Uterus (tissue), 2 donors: ENCODE measurements around the gene NAGLU.

ENCODE experiments used
- POLR2A ChIP-seq, 2 donors: fragments of 450-650 bp; IDR thresholded peaks; one replicate each; pipeline ENCODE4 v1.6.1; 2016; ENCODE audit warnings: antibody characterized with exemption in 2 of 2, mild to moderate bottlenecking in 1 of 2, moderate library complexity in 1 of 2
- TF ChIP-seq, protein P1 (sequence below), 4 experiments: fragments of 200-600 bp in 2 of 4; fragments of 450-650 bp in 2 of 4; sonication (generic) in 2 of 4; IDR thresholded peaks; one replicate each; pipeline ENCODE4 v1.5.1; 2016 to 2019; ENCODE audit warnings: antibody characterized with exemption in 4 of 4, mild to moderate bottlenecking in 2 of 4, moderate library complexity in 1 of 4

DNA sequence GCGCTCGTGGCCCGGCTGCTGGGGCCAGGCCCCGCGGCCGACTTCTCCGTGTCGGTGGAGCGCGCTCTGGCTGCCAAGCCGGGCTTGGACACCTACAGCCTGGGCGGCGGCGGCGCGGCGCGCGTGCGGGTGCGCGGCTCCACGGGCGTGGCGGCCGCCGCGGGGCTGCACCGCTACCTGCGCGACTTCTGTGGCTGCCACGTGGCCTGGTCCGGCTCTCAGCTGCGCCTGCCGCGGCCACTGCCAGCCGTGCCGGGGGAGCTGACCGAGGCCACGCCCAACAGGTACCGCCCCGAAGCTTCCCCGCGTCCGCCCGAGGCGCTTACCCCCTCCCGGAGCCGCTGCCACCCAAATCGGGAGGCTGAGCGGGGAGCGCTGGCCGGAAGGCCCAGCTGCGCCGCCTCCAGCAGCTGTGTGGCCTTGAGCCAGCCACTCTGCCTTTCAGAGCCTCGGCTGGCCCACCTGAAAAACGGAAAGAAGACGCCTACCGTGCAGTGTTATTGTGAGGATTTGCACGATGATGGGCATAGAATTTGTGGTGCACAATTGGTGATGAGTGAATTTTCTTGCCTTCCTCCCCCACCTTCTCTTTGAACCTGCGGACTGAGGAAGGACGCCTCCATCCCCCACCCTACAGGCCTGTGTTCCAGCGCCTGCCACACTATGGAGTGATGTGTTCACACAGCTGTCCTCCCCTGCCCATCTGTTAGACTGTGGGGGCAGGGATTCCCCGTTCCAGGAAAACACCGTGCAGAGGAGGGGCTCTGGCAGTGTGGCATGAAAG is 523 bp downstream of the NAGLU start:
- TF ChIP-seq, protein P1, sequence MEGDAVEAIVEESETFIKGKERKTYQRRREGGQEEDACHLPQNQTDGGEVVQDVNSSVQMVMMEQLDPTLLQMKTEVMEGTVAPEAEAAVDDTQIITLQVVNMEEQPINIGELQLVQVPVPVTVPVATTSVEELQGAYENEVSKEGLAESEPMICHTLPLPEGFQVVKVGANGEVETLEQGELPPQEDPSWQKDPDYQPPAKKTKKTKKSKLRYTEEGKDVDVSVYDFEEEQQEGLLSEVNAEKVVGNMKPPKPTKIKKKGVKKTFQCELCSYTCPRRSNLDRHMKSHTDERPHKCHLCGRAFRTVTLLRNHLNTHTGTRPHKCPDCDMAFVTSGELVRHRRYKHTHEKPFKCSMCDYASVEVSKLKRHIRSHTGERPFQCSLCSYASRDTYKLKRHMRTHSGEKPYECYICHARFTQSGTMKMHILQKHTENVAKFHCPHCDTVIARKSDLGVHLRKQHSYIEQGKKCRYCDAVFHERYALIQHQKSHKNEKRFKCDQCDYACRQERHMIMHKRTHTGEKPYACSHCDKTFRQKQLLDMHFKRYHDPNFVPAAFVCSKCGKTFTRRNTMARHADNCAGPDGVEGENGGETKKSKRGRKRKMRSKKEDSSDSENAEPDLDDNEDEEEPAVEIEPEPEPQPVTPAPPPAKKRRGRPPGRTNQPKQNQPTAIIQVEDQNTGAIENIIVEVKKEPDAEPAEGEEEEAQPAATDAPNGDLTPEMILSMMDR (IDR thresholded peaks at IDR 0.05): peak in 1 of 4 experiments; percentile 7
- no peak for TF ChIP-seq POLR2A (IDR thresholded peaks at IDR 0.05)
